Measurements from ENCODE around the gene CCDC117. TPM values are rescaled to one million over a fixed set of nuclear protein-coding genes. Genes with fewer than 3 reads are reported as not detected.

Gene CCDC117
- total RNA-seq, 1 experiment from 2014 or later: 7.1 TPM

DNA sequence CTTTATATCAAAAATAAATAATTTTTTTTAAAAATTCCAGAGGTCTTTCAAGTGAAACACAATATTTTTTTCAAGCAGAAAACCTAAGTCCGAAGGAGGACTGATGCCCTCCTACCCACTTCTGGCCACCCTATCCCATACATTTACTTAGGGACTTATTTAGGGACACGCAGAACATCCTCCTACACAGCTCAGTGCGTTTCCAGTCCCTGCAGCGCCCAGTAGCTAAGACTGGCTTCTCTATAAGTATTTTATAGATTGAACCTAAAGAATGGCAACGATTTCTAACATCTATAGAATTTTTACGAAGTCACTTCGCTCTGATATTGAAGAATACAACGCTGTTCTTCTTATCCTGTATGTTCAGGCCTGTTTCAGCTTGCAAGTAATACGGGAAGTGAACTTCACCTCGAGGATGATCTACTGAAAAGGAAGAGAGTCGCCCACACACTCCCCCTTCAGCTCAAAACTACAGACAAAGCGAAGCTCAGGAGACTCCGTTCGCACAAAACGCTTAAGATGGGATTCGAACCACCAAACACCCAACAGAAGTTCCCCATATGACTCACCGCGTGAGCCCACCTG is 31.2 kb upstream of the CCDC117 start:
- Histone ChIP-seq H3K4me2 (ENCODE audit: low read length) (peak overlapping the region; percentile 85), H2AFZ (ENCODE audit: low read length) (peak overlapping the region; percentile 71), H3K4me3 (ENCODE audit: low read length) (peak overlapping the region; percentile 81), H3K36me3 (ENCODE audit: low read depth, low read length) (no peaks in the 10 kb centered on the region; the same call in 1 of the 2 replicates), H3K9me2 (replicated peaks; ENCODE audit: low read length) (no peaks in the 10 kb centered on the region), H3K4me1 (ENCODE audit: insufficient read depth, low read length) (peaks cover 7% of the 10 kb centered on the region), H3F3A (ENCODE audit: low read length, unreplicated experiment) (no peaks in the 10 kb centered on the region), H3K79me2 (ENCODE audit: low read length) (peaks cover 61% of the 10 kb centered on the region), H3K27ac (ENCODE audit: low read length) (no peak overlapping the region), H3K9me3 (ENCODE audit: low read length) (no peaks in the 10 kb centered on the region), H3K9ac (ENCODE audit: low read length) (peak overlapping the region; percentile 95), H3K27me3 (ENCODE audit: low read length) (no peaks in the 10 kb centered on the region), H4K20me1 (ENCODE audit: low read length) (no peaks in the 10 kb centered on the region)
- no peak for TF ChIP-seq EZH2phosphoT487 (IDR thresholded peaks at IDR 0.05; ENCODE audit: borderline replicate concordance, low read length)
- TF ChIP-seq, protein P1, sequence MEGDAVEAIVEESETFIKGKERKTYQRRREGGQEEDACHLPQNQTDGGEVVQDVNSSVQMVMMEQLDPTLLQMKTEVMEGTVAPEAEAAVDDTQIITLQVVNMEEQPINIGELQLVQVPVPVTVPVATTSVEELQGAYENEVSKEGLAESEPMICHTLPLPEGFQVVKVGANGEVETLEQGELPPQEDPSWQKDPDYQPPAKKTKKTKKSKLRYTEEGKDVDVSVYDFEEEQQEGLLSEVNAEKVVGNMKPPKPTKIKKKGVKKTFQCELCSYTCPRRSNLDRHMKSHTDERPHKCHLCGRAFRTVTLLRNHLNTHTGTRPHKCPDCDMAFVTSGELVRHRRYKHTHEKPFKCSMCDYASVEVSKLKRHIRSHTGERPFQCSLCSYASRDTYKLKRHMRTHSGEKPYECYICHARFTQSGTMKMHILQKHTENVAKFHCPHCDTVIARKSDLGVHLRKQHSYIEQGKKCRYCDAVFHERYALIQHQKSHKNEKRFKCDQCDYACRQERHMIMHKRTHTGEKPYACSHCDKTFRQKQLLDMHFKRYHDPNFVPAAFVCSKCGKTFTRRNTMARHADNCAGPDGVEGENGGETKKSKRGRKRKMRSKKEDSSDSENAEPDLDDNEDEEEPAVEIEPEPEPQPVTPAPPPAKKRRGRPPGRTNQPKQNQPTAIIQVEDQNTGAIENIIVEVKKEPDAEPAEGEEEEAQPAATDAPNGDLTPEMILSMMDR (conservative IDR thresholded peaks at IDR 0.05; ENCODE audit: low read depth, low read length): no peak
- TF ChIP-seq EZH2 (IDR thresholded peaks at IDR 0.05; ENCODE audit: low read length, unreplicated experiment): no peak
- no TSS peak for BruUV-seq (replicated peaks)
- ChIA-PET CTCF (interaction anchor here (0.6 kb wide), 2 partner anchors 32 kb away, joined by 3 read pairs; no protein-coding TSS in a partner anchor), POLR2A (ENCODE audit: unreplicated experiment) (interaction anchor here (0.6 kb wide), 1 partner anchor 32 kb away, joined by 3 read pairs; no protein-coding TSS in a partner anchor)
- intact Hi-C loops (cut with micrococcal nuclease): no loop called here
- DNase-seq (no peak), ATAC-seq (no peak; the same call in 1 of the 2 replicates)

DNA sequence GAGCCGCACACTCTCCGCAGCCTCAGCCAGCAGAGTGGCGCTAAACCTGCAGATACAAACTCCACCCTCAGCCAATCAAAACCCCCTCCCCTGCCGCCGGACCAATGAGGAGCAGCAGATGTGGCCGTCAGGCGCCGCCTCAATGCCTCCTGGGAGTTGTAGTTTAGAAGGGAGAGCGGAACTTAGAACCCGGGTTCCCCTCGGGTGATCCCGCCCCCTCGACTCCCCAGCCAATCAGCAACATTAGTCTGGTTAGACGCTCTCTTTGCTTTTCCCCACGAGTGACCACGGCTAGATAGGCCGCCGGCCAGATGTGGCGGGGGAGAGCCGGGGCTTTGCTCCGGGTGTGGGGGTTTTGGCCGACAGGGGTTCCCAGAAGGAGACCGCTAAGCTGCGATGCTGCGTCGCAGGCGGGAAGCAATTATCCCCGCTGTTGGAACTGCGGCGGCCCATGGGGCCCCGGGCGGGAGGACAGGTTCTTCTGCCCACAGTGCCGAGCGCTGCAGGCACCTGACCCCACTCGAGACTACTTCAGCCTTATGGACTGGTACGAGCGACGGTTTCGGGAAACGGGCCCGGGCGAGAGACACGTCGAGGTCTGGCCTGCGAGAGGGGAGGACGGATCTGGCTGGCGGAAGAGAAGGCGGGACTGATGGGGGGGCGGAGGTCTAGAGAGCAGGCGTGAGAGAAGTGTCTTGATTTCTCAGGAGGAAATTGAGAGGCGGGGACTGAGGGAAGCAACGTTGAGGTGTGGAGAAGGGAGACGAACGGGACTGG is 30.5 kb upstream of the CCDC117 start, which contains the start of the genes CHEK2 and HSCB:
CHEK2 (minus strand) TSS at position 36 of the 777 bp plus-strand sequence. CDS start 7,099 bp downstream, outside the sequence.
HSCB (plus strand) TSS at position 255 of the 777 bp plus-strand sequence; CDS start at position 312, 57 bp downstream.
- Histone ChIP-seq H3F3A (ENCODE audit: low read length, unreplicated experiment) (no peaks in the 10 kb centered on the region), H3K4me3 (ENCODE audit: low read length) (peak within 1 kb of the TSS; percentile 81), H3K9ac (ENCODE audit: low read length) (peak within 1 kb of the TSS; percentile 95), H2AFZ (ENCODE audit: low read length) (peak within 1 kb of the TSS; percentile 97), H3K27me3 (ENCODE audit: low read length) (no peaks in the 10 kb centered on the region), H3K4me2 (ENCODE audit: low read length) (peak within 1 kb of the TSS; percentile 88), H4K20me1 (ENCODE audit: low read length) (no peaks in the 10 kb centered on the region), H3K79me2 (ENCODE audit: low read length) (peaks cover 54% of the 10 kb centered on the region), H3K4me1 (ENCODE audit: insufficient read depth, low read length) (peaks cover 7% of the 10 kb centered on the region), H3K9me2 (replicated peaks; ENCODE audit: low read length) (no peaks in the 10 kb centered on the region), H3K36me3 (ENCODE audit: low read depth, low read length) (no peaks in the 10 kb centered on the region; the same call in 1 of the 2 replicates), H3K27ac (ENCODE audit: low read length) (peak within 1 kb of the TSS; percentile 66), H3K9me3 (ENCODE audit: low read length) (no peaks in the 10 kb centered on the region)
- TSS peak; percentile 75 for BruUV-seq (replicated peaks)
- peak; percentile 91 for ATAC-seq
- intact Hi-C loops (cut with micrococcal nuclease): loop anchor here (2.0 kb wide), 1 partner anchor 31 kb away; no protein-coding TSS in a partner anchor
- CTCF ChIA-PET: interaction anchor here (0.6 kb wide), 1 partner anchor 31 kb away, joined by 3 read pairs; no protein-coding TSS in a partner anchor
- TF ChIP-seq EZH2phosphoT487 (IDR thresholded peaks at IDR 0.05; ENCODE audit: borderline replicate concordance, low read length) (no peak), EZH2 (IDR thresholded peaks at IDR 0.05; ENCODE audit: low read length, unreplicated experiment) (no peak)
- TF ChIP-seq, protein P1 (conservative IDR thresholded peaks at IDR 0.05; ENCODE audit: low read depth, low read length): 0 out of 2 replicates have a peak, but pooled peaks have one; percentile 21
- POLR2A ChIA-PET (ENCODE audit: unreplicated experiment): no interaction called here
- peak; percentile 96 for DNase-seq

Measured in PC-3 (cell line).